ENCODE data around the gene CHRM5. TPM values are rescaled to one million over a fixed set of nuclear protein-coding genes. Genes with fewer than 3 reads are reported as not detected.

Gene CHRM5
- total RNA-seq, 1 donor from 2014 or later, result not detected

- Mint-ChIP-seq H3K36me3 (ENCODE audit: unreplicated experiment) (no peaks in the 10 kb centered on the region), H3K4me1 (ENCODE audit: low read depth, unreplicated experiment) (no peaks in the 10 kb centered on the region)
These were observed 63.9 kb downstream of the CHRM5 start for GRCh38 chr15:34031987-34032760.

GRCh38 chr15:34038023-34038870, 70.0 kb downstream of the CHRM5 start:
- DNase-seq, result peak; percentile 74
- peak overlapping the region; percentile 95 for H3K4me3 Mint-ChIP-seq (ENCODE audit: unreplicated experiment)
- TF ChIP-seq CTCF (IDR thresholded peaks at IDR 0.05; ENCODE audit: partially characterized antibody, unreplicated experiment), result no peak

More at GRCh38 chr15:34031987-34032760, 63.9 kb downstream of the CHRM5 start:
- H3K27me3 Mint-ChIP-seq (ENCODE audit: unreplicated experiment), result peaks cover 2% of the 10 kb centered on the region
- TF ChIP-seq CTCF (IDR thresholded peaks at IDR 0.05; ENCODE audit: partially characterized antibody, unreplicated experiment), result no peak
- no peak overlapping the region for H3K4me3 Mint-ChIP-seq (ENCODE audit: unreplicated experiment)
- no peak for DNase-seq
- no peak overlapping the region for H3K27ac Mint-ChIP-seq (ENCODE audit: unreplicated experiment)
- H3K9me3 Mint-ChIP-seq (ENCODE audit: unreplicated experiment), result no peaks in the 10 kb centered on the region

GRCh38 chr15:34038871-34039789, 70.8 kb downstream of the CHRM5 start, which contains the start of gene AVEN:
Gene AVEN (minus strand): TSS chr15:34039204. CDS start chr15:34039046, 158 bp downstream.
- TF ChIP-seq CTCF (IDR thresholded peaks at IDR 0.05; ENCODE audit: partially characterized antibody, unreplicated experiment), result no peak

More at GRCh38 chr15:34038023-34038870, 70.0 kb downstream of the CHRM5 start:
- Mint-ChIP-seq H3K36me3 (ENCODE audit: unreplicated experiment) (no peaks in the 10 kb centered on the region), H3K4me1 (ENCODE audit: low read depth, unreplicated experiment) (peaks cover 6% of the 10 kb centered on the region), H3K9me3 (ENCODE audit: unreplicated experiment) (peaks cover 3% of the 10 kb centered on the region), H3K27ac (ENCODE audit: unreplicated experiment) (peak overlapping the region; percentile 90), H3K27me3 (ENCODE audit: unreplicated experiment) (peaks cover 1% of the 10 kb centered on the region)

DNA sequence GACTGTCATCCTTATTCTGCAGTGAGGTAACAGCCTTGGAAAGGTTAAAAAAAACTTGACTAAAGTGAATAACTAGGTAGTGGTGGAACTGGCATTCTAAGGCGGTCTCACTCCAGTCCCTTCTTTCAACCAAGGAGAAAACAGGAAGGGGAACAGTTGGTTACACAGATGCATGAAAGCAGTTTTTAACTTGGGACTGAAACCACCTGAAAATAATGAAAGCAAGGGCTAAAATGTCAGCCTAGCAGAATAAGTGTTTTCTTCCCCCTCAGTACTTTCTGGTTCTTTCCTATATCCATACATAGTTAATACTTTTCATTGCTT, 71.5 kb downstream of the CHRM5 start:
- Mint-ChIP-seq H3K27me3 (ENCODE audit: unreplicated experiment) (peaks cover 3% of the 10 kb centered on the region), H3K36me3 (ENCODE audit: unreplicated experiment) (no peaks in the 10 kb centered on the region), H3K4me3 (ENCODE audit: unreplicated experiment) (peak overlapping the region; percentile 88), H3K4me1 (ENCODE audit: low read depth, unreplicated experiment) (peaks cover 6% of the 10 kb centered on the region), H3K27ac (ENCODE audit: unreplicated experiment) (no peak overlapping the region), H3K9me3 (ENCODE audit: unreplicated experiment) (peaks cover 3% of the 10 kb centered on the region)
- TF ChIP-seq CTCF (IDR thresholded peaks at IDR 0.05; ENCODE audit: partially characterized antibody, unreplicated experiment), result no peak
- DNase-seq, result no peak

More at GRCh38 chr15:34038871-34039789, 70.8 kb downstream of the CHRM5 start, which contains the start of gene AVEN:
- peak; percentile 67 for DNase-seq
- Mint-ChIP-seq H3K4me3 (ENCODE audit: unreplicated experiment) (peak within 1 kb of the TSS; percentile 95), H3K4me1 (ENCODE audit: low read depth, unreplicated experiment) (peaks cover 6% of the 10 kb centered on the region), H3K9me3 (ENCODE audit: unreplicated experiment) (peaks cover 3% of the 10 kb centered on the region), H3K27me3 (ENCODE audit: unreplicated experiment) (peaks cover 3% of the 10 kb centered on the region), H3K36me3 (ENCODE audit: unreplicated experiment) (no peaks in the 10 kb centered on the region), H3K27ac (ENCODE audit: unreplicated experiment) (peak within 1 kb of the TSS; percentile 90)
